GM19240 (cell line): Measurements from ENCODE around the gene NECAP2.
"Not testable (repeated sequence)": the region's sequence is repeated elsewhere in the genome, so short reads cannot be mapped to it uniquely, and the experiment has no call there.

ENCODE experiments used
- DNase-seq: peaks from one replicate; pipeline ENCODE4 v3.0.0; 2011; ENCODE audit warnings: low spot score; ENCODE audit not compliant: insufficient read length

NECAP2 gene

DNA sequence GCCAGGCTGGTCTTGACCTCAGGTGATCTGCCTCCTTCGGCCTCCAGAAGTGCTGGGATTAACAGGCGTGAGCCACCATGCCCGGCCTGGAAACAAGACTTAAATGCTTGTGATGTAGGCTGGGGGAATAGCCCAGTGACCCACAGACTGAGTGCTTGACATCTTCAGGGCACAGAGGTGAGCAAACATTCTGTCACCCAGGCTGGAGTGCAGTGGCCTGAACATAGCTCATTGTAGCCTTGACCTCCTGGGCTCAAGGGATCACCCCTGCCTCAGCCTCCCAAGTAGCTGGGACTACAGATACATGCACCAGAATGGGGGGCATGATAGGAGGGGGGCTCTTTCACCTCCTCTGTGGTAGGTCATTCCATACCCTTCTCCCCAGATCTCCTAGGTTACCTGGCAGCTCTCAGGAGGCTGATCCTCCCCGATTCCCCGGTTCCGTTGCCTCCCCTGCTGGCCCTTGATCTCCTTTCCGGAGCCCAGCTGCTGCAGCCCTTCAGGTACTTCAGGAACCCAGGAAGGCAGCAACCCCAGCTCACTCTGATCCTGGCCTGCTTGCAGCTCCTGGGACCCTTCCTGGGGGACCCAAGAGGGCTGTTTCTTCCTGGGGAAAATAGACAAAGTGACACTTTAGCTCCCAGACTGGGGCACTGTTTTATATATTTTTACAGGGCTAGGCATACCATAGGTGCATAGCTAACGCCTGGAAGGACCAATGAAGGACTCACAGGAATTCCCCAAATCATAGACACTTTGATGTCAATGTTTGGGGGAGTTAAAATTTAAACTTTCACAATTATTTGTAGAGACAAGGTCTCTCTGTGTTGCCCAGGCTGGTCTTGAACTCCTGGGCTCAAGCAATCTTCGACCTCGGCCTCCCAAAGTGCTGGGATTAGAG is 15.1 kb upstream of the NECAP2 start:
- no peak for DNase-seq

GRCh38 chr1:16430606-16431005 is 9.9 kb upstream of the NECAP2 start:
- no peak for DNase-seq

DNA sequence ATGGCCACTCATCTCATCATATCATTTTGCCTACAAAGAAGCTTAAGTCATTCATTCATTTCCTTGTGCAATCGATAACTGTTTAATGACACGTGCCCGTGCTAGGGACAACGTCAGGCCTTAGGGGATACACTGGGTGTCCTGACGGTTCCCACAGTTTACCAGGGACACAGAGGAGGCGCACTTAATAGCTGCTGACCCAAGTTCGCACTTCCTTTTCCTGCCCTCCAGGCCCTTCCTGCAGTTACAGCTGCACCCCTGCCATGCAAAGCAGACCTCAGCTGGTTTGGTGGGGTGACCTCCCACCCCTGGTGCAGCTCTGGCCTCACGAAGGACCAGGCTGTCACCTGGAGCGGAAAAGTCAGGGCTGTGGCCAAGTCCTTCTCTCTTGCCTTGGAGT is 7.5 kb upstream of the NECAP2 start:
- DNase-seq, result no peak

GRCh38 chr1:16434007-16434406 is 6.5 kb upstream of the NECAP2 start:
- no peak for DNase-seq

GRCh38 chr1:16434501-16434900 is 6.0 kb upstream of the NECAP2 start:
- DNase-seq, result no peak

- no peak for DNase-seq
Measured at GRCh38 chr1:16436946-16437474, 3.5 kb upstream of the NECAP2 start, which contains the start of gene SPATA21. SPATA21 (minus strand) TSS chr1:16437424; CDS start chr1:16431371, 6,053 bp downstream.

DNA sequence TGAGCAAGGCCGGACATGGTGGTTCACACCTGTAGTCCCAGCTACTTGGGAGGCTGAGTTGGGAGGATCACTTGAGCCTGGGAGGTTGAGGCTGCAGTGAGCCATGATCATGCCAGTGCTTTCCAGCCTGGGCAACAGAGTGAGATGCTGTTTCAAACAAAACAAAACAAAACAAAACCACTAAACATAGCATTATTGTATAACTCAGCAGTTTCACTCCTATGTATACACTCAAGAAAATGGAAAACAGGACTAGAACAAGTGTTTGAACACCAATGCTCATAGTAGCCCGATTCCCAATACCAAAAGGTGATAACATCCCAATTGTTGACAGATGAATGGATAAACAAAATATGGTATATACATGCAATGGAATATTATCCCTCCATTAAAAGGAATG is 2.0 kb upstream of the NECAP2 start:
- no peak for DNase-seq

DNA sequence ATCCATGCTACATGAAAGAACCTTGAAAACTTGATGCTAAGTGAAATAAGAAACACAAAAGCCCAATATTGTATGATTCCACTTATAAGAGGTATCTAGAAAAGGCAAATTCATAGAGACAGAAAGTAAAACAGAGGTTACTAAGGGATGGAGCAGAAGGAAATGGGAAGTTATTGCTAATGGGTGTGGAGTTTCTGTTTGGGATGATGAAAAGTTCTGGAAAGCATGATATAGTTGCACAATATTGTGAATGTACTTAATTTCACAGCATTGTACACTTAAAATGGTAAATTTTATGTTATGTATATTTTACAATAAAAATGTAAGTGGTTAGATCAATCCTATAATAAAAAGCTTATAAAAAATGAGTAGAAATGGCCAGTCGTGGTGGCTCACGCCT is 1.6 kb upstream of the NECAP2 start:
- no peak for DNase-seq

DNA sequence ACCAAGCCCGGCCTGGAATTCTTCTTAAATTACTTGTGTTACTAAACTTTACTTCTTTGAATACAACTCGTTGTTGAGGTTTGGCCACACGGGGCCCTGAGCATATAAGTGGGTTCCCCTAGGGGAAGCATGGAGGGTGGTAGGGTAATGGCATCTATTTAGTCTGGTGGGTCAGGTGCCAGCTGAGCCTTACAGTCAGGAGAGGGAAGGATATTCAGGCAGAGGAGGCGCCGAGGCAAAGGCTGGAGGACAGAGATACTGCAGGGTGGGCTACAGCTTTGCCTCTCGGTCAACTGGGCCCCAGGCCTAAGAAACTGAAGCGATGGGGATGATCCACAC is 424 bp upstream of the NECAP2 start:
- DNase-seq, result no peak

DNA sequence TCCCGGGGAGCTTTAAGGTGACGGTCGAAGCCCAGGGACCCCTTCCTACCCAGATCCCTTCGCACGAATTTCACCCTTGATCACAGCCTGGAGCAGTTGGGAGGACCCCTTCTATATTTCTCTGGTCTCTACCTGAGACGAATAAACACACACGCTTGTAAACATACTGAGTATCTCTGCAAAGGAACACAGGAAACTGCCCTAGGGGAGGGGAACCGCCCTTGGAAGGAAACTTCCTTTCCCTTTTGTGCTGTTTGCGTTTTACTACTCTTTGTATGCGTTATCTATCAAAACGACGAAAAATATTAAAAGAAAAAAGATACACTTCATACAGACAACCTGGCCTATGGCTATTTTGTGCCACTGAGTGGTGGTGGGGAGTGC is 750 bp downstream of the NECAP2 start:
- DNase-seq, result no peak

DNA sequence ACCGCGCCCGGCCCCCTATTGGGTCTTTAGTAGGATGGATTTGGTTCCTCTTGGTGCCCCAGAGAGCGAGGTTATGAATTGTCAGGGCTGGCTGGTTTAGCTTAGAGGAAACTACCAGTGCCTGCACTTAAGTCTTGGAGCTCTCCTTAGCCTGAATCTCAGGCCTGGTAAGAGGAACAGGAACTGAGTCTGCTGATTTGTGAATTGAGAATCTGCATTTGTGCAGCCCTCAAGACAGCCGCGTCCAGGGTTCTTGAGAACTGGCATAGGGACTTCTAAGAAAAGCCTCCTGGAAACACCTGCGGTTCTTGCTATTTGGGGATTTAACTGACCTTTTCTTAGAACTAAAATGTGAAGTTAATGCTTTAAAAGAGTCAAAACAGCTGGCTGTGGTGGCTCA is 1.7 kb downstream of the NECAP2 start:
- no peak for DNase-seq

GRCh38 chr1:16442941-16443340 is 2.4 kb downstream of the NECAP2 start:
- DNase-seq, result no peak

GRCh38 chr1:16443975-16444770 is 3.6 kb downstream of the NECAP2 start:
- no peak for DNase-seq

- no peak for DNase-seq
Measured at GRCh38 chr1:16445052-16445451, 4.5 kb downstream of the NECAP2 start.

DNA sequence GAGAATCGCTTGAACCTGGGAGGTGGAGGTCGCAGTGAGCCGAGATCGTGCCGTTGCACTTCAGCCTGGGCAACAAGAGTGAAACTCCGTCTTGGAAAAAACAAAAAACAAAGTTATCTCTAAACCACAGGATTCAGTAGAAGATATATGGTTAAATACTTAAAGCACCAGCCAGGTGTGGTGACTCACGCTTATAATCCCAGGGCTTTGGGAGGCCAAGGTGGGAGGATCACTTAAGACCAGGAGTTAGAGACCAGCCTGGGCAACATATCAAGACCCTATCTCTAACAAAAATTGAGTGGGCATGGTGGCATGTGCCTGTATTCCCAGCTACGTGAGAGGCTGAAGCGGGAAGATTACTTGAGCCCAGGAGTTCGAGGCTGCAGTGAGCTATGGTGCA is 5.6 kb downstream of the NECAP2 start:
- no peak for DNase-seq

GRCh38 chr1:16447641-16448040 is 7.1 kb downstream of the NECAP2 start:
- no peak for DNase-seq

GRCh38 chr1:16449065-16449464 is 8.5 kb downstream of the NECAP2 start:
- DNase-seq, result no peak

DNA sequence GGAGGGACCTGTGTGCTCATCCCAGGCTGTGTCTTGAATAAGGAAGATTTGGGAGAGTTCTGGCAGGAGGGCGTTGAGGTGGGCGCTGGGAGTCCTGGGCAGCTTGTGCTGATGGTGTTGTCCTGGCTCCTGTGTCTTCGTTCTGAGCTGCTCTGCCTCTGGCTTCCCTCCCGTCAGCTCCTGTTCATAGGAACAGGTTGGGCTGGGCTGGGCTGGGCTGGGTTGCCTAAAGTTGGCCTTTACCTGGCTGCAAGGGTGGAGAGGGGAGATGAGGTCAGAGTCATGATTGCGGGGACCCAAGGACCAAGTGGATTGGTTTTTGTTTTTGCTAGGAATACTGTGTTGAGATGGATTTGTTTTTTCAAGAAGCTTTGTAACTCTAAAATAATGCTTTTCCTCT is 9.1 kb downstream of the NECAP2 start:
- DNase-seq, result no peak

- DNase-seq, result no peak
Measured at GRCh38 chr1:16450863-16451481, 10.4 kb downstream of the NECAP2 start.

DNA sequence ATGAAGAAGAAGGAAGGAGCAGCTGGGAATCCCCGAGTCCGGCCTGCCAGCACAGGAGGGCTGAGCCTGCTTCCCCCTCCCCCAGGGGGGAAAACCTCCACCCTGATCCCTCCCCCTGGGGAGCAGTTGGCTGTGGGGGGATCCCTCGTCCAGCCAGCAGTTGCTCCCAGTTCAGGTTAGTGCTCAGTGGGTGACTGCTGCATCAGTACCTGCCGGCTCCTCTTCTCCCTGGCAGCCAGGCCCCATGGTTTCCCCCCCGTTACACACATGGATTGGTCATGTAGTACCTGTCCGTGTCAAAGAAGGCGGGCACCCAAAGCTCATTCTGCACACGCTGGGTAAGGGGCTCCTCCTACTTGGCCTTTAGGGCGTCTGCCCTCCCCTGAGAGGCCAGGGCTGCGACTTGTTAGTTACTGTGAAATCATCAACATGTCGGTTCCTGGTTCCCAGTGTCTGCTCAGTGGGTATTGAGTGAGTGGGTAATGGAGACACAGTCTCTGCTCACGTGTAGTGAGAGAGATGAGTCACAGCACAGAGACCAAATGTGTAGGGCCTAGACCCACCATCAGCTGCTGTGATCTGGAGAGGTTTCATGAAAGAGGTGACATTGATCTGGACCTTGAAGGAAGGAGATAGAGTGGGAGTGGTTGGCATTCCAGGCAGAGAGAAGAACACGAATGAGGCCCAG is 11.5 kb downstream of the NECAP2 start:
- DNase-seq, result no peak

GRCh38 chr1:16454909-16455308 is 14.4 kb downstream of the NECAP2 start:
- not testable (repeated sequence) for DNase-seq
